HCT116 (cell line): ENCODE data around the gene PTPRA.

ENCODE experiments used
- CEBPB ChIP-seq: IDR thresholded peaks from 2 replicates; pipeline ENCODE4 v1.6.1; 2012; ENCODE audit warnings: low read depth
- EZH2 ChIP-seq: fragments of 200-600 bp; sonication (generic); IDR thresholded peaks from 2 replicates; pipeline ENCODE4 v1.6.1; 2017; ENCODE audit warnings: antibody characterized with exemption, mixed run types
- POLR2A ChIP-seq: IDR thresholded peaks from 2 replicates; pipeline ENCODE4 v1.7.0; 2011; ENCODE audit warnings: borderline replicate concordance; ENCODE audit not compliant: insufficient read depth, insufficient read length; ENCODE audit errors: extremely low read depth
- POLR2AphosphoS5 ChIP-seq: IDR thresholded peaks from 2 replicates; pipeline ENCODE4 v1.6.1; 2011; ENCODE audit warnings: mild to moderate bottlenecking, low read depth, low read length, moderate library complexity
- RAD21 ChIP-seq: IDR thresholded peaks from 2 replicates; pipeline ENCODE4 v1.6.1; 2012; ENCODE audit warnings: low read depth, mild to moderate bottlenecking
- REST ChIP-seq: IDR thresholded peaks from 2 replicates; pipeline ENCODE4 v1.6.1; 2012; ENCODE audit warnings: low read depth
- SIN3A ChIP-seq: IDR thresholded peaks from 2 replicates; pipeline ENCODE4 v1.6.1; 2012; ENCODE audit warnings: low read depth
- TF ChIP-seq, protein P1 (sequence below), 3 experiments: fragments of 200-600 bp in 1 of 3; sonication (generic) in 1 of 3; IDR thresholded peaks in 2 of 3; conservative IDR thresholded peaks in 1 of 3; 2 replicates each; pipeline ENCODE4 v1.5.1; 2012 to 2017; ENCODE audit warnings: low read depth in 2 of 3, low read length in 2 of 3, antibody characterized with exemption in 1 of 3, borderline replicate concordance in 1 of 3, control low read depth in 1 of 3, mild to moderate bottlenecking in 1 of 3, mixed read lengths in 1 of 3, mixed run types in 1 of 3, moderate library complexity in 1 of 3; ENCODE audit not compliant: insufficient read depth in 1 of 3

- TF ChIP-seq POLR2A: no peak
- TF ChIP-seq POLR2AphosphoS5: no peak
- TF ChIP-seq, protein P1, sequence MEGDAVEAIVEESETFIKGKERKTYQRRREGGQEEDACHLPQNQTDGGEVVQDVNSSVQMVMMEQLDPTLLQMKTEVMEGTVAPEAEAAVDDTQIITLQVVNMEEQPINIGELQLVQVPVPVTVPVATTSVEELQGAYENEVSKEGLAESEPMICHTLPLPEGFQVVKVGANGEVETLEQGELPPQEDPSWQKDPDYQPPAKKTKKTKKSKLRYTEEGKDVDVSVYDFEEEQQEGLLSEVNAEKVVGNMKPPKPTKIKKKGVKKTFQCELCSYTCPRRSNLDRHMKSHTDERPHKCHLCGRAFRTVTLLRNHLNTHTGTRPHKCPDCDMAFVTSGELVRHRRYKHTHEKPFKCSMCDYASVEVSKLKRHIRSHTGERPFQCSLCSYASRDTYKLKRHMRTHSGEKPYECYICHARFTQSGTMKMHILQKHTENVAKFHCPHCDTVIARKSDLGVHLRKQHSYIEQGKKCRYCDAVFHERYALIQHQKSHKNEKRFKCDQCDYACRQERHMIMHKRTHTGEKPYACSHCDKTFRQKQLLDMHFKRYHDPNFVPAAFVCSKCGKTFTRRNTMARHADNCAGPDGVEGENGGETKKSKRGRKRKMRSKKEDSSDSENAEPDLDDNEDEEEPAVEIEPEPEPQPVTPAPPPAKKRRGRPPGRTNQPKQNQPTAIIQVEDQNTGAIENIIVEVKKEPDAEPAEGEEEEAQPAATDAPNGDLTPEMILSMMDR (IDR thresholded peaks at IDR 0.05 in 2 of 3, conservative IDR thresholded peaks at IDR 0.05 in 1 of 3; ENCODE audit: borderline replicate concordance in 1 of 3, insufficient read depth in 1 of 3, low read depth in 2 of 3, low read length in 2 of 3): no peak
- no peak for TF ChIP-seq EZH2
- no peak for TF ChIP-seq CEBPB
- no peak for TF ChIP-seq RAD21
- TF ChIP-seq REST: no peak
- no peak for TF ChIP-seq SIN3A
Measured at GRCh38 chr20:2865101-2865500, 8.2 kb upstream of the PTPRA start.
